ENCODE data around the gene TIAM2.
"Not testable (repeated sequence)": the region's sequence is repeated elsewhere in the genome, so short reads cannot be mapped to it uniquely, and the experiment has no call there.

The TIAM2 gene

DNA sequence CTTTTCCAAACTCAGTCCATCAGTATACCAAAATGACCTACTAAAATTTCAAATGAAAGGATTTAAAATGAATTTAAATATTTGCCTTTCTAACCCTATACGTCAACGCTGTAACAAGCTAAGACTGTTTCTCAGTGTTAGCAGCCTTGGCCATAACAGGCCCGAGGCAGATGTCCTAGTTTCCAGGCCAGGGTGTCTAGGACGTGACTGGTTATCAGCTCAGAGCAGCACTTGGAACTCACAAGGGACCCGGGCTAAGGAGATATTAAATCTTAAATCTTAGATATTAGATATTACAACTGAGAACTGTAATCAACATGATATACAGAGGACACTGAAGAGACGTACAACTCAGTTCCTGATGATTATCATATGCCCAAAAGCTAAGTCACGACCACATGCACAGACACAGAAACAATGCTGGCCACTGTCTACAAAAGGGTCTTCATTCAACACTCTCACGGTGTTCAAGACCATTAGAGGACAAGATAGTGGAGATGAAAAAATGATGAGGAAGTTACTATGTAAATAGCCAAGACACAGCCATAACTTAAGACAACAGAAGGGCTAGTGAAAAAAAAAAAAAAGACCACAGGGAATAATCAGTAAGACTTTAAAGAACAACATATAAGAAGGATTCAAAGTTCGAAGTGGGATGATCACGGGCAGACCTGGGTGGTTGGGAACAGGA, 268.4 kb downstream of the TIAM2 start, which contains the start of gene CLDN20:
TSS of gene CLDN20 (plus strand) at position 641 of the 691 bp plus-strand sequence. CDS start 11,707 bp downstream, outside the sequence.
- no peak for DNase-seq (ENCODE audit: low read depth)

- no peak for DNase-seq (ENCODE audit: low read depth)
These were observed 269.7 kb downstream of the TIAM2 start for GRCh38 chr6:155264693-155265320.

DNA sequence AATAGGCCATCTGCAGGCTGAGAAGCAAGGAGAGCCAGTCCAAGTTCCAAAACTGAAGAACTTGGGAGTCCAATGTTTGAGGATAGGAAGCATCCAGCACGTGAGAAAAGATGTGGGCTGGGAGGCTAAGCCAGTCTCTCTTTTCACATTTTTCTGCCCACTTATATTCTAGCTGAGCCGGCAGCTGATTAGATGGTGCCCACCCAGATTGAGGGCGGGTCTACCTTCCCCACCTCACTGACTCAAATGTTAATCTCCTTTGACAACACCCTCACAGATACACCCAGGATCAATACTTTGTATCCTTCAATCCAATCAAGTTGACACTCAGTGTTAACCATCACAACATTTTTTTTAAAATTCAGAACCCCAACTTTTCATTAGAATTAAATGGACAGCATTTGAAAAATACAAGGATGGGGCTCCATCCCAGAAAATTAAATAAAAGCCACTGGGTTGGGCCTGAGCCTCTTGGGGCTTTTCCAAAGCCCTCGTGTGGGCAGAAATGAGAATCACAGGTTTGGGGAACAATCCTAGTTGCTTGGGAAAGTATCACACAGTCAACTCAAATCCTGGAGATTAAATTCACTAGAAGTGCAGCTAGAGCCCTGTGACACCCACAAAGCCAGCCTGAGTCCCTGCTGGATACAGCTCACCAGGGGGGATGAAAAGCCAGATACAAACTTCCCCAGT, 270.9 kb downstream of the TIAM2 start:
- DNase-seq (ENCODE audit: low read depth) = no peak

GRCh38 chr6:155267411-155267810, 272.3 kb downstream of the TIAM2 start:
- DNase-seq (ENCODE audit: low read depth) = no peak

DNA sequence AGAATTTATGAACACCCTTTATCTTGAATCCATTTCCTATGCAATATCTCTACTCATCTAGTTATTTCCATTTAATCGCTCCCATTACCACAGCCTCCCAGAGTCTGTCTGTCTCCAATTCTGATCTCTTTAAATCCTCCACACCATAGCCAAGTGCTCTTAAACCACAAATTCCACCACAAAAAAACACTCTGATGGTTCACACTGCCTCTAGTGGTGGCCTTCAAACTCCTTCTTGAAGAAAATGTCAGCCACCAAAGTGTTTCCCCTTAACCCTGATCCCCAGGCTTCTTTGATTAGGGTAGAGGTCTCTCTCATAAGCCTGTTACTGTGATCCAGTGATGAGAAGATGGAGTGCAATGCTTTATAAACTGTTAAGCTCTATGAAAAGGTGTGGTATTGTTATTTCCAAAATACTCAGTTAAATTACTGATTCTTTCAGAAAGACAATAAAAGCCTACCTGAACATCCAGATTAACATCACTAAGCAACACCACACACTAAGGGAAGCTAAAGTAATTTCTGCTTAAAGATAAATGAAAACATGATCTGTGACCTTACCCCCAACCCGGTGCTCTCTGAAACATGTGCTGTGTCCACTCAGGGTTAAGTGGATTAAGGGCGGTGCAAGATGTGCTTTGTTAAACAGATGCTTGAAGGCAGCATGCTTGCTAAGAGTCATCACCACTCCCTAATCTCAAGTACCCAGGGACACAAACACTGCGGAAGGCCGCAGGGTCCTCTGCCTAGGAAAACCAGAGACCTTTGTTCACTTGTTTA, 273.2 kb downstream of the TIAM2 start:
- DNase-seq (ENCODE audit: low read depth) = not testable (repeated sequence)

DNA sequence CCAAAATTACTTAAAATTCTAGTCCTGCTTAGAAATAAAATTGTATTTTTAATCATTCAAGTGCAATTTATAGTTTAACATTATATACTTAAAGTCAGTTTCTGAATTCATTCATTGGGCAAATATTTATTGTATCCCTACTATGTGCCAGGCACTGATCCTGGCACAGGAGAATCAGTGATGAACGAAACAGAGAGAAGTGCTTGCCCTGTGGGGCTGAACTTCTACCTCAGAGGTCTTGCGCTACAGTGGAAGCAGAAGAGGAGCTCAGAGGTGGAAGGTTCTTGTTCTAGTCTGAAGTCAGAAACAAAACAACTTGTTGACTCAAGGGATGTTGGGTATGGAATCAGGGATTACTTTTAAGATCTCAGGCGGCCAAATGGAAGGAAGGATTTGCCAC, 274.6 kb downstream of the TIAM2 start:
- DNase-seq (ENCODE audit: low read depth) = no peak

GRCh38 chr6:155270561-155271091, 275.5 kb downstream of the TIAM2 start:
- DNase-seq (ENCODE audit: low read depth) = no peak

DNA sequence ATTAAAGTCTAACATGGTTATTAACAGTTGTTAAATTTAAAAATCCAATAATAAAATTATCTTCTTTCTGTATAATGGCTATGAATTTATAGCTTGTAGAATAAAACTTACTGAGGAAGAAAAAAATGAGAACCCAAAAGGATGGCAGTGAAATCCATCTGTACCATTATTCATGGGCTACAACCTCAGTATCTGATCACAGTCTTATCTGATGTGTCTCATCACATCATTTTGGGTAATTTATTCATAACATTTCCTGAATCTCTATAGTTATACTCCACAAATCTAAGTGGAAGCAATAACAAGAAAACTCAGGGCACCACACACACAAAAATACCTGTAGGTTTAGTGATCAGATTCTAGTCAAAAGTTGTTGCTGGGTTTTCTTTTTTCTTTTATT, 276.0 kb downstream of the TIAM2 start:
- no peak for DNase-seq (ENCODE audit: low read depth)

GRCh38 chr6:155272353-155273232, 277.5 kb downstream of the TIAM2 start:
- peak; percentile 51 for DNase-seq (ENCODE audit: low read depth)

GRCh38 chr6:155273431-155273830, 278.3 kb downstream of the TIAM2 start:
- no peak for DNase-seq (ENCODE audit: low read depth)

DNA sequence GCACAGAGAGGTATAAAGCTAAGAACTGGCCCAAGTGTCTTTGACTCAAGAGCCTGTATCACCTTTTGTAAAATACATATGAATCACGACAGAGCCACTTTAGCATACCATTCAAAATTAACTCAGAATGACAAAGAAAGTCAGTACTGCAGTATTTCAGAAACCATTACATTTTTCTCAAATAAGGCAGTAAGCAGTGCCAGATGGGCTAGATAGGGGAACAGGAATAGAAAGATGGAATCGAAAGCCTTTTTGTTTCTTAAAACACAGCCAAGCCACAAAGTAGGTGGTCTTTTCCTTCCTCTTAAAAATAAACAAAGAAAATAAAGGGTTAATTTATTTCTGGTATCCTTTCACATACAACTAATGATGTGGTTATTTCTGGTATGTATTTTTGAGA, 279.0 kb downstream of the TIAM2 start:
- no peak for DNase-seq (ENCODE audit: low read depth)

- no peak for DNase-seq (ENCODE audit: low read depth)
These were observed 279.4 kb downstream of the TIAM2 start for GRCh38 chr6:155274533-155274932.

DNA sequence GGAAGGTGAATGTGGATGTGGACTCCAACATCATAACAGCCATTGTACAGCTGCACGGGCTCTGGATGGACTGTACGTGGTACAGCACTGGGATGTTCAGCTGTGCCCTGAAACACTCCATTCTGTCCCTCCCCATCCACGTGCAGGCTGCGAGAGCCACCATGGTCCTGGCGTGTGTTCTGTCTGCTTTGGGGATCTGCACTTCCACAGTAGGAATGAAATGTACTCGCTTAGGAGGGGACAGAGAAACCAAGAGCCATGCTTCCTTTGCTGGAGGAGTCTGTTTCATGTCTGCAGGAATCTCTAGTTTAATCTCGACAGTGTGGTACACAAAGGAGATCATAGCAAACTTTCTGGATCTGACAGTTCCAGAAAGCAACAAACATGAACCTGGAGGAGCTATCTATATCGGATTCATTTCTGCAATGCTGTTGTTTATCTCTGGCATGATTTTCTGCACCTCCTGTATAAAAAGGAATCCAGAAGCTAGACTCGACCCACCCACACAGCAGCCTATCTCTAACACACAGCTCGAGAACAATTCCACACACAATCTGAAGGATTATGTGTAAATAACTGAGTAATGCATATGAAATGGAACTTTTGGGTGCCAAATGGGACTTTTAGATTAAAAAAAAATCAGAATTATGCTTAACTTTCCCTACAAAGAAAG, 280.8 kb downstream of the TIAM2 start:
- DNase-seq (ENCODE audit: low read depth) = no peak

DNA sequence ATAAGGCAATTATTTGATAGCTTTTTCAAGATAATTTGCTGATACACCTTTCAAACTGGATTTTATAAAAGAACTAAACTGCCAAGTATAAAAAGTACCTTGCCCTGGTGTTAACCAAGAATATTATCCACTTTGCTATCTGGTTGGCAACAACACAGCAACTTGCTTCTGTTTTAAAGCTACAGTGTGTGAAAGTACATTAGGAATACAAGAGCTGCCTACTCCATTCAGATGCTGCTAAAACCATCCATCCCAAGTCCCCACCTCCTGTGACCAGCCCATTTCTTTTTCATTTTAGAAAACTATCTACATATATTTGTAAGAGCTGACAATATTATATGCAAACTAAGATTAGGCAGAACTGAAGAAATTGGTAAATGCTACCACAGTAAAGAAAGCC, 281.5 kb downstream of the TIAM2 start:
- no peak for DNase-seq (ENCODE audit: low read depth)

DNA sequence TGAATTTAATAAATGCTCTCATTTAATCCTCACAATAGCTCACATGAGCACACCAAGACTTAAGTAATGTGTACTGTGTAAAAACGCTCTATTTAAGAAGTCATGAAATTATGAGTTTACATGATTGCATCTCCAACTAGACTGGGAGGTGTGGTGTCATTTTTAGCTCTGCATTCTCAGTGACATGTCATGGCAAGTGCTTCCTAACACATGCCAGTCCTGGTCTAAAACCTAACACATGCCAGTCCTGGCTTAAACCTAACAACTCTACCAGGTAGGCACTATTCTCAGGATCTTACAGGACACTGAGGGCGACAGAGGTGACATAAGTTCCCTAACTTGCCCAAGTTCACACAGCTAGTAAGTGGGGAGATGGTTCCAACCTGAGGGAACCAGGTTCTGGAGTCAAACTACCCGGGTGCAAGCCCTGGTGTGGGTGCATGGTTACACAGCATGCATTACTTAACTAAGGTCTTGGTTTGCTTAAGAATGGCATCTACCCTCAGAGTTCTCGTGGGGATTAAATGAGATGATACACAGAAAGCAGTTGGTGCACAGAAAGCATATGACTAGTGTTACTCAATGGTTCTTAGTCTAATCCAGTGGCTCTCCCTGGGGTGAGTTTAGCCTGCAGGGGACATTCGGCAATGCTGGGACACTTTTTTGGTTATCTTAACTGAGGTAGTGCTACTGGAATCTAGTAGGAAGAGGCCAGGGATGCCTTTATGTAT, 283.4 kb downstream of the TIAM2 start:
- no peak for DNase-seq (ENCODE audit: low read depth)

DNA sequence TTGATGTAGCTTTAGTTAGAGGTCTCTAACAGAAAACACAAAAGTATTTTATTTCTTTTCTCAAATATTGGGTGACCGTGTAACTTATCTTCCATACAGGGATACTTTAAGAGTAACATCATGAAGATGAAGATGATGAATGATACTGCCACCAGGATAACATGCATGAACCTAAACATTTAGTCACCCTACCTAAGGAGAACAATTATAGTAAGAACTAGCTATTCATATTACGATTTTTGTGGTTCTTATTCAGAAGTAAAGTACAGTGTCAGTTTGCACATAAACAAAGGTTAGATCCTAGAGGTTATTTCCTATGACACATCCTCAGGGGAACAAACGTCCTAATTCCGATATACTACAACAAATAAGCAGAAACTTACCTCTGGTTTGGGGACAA, 289.7 kb downstream of the TIAM2 start:
- DNase-seq (ENCODE audit: low read depth) = no peak

DNA sequence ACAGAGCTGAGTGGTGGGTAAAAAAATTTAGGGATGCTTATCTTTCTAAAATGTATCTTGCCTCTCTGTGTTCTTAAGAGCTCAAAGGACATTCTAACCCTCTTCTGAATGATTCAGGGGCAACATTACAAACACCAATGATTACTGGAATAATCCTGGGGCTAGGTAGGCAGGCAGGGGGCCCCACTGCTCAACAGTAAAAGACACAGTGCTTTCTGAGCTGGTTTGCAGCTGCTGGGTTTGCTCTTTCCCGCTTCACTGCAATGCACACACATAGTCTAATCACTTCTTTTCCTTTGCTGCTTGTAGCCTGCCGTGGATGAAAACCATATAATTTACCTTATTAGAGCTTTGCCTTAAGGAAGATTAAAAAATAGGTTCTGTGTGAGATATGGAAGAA, 292.6 kb downstream of the TIAM2 start:
- DNase-seq (ENCODE audit: low read depth) = no peak

DNA sequence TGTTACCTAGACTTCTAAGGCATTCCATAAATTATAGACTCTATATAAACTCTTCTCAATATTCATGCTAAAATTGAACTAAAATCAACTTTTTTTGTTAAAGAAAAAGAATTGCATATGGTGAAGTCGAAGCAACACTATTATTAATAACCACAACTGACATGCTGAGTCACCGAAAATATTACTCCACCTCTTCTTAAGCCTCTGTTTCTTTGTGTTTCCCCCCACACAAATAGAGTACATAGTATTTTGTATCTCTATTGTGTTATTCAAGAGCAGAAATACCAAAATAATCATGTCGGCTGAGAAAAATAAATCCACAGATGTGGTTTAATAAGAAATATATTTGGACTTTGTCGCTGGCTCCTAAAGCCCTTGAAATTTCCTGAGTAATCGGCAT, 295.4 kb downstream of the TIAM2 start:
- DNase-seq (ENCODE audit: low read depth) = no peak

DNA sequence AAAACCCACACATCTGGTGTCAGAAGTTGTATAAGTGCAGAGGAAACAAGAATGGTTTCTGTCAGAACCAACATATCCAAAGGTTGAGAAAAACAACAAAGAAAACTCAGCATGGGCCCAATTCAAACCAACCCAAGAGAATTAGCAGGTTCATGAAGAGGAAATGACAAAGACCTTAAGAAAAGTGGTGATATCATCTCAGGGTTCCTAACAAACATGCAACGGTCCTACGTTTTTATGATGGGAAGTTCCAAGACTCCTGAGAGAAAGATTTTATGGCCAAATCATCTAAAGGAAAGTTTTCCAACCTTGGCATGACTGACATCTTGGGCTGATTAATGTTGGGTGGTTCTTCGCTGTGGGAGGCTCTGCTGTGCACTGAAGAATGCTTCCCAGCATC, 296.2 kb downstream of the TIAM2 start:
- DNase-seq (ENCODE audit: low read depth) = no peak

- no peak for DNase-seq (ENCODE audit: low read depth)
These were observed 297.6 kb downstream of the TIAM2 start for GRCh38 chr6:155292711-155293110.
